PC-3 (cell line): ENCODE measurements around the gene TNC.

Experiments used
- CTCF ChIP-seq: fragments of 300-600 bp; sonication (generic); conservative IDR thresholded peaks from 2 replicates; pipeline ENCODE4 v1.5.1; 2017; ENCODE audit warnings: antibody characterized with exemption, low read depth, mild to moderate bottlenecking, low read length
- EZH2 ChIP-seq: fragments of 300-600 bp; sonication (generic); IDR thresholded peaks from one replicate; pipeline ENCODE4 v1.6.1; 2017; ENCODE audit warnings: antibody characterized with exemption, mild to moderate bottlenecking, low read length; ENCODE audit not compliant: unreplicated experiment

GRCh38 chr9:114994768-114995167 is 123.2 kb downstream of the TNC start:
- TF ChIP-seq CTCF (no peak), EZH2 (no peak)
